Stomach (tissue), 9 donors: Measurements from ENCODE around the gene MEGF9. TPM values are rescaled to one million over a fixed set of nuclear protein-coding genes. Genes with fewer than 3 reads are reported as not detected.

Source experiments
- DNase-seq, 2 donors: peaks; one replicate each; pipeline versions ENCODE4 v3.0.0 to v3.0.0-alpha.2; 2013 to 2019
- H3K27ac ChIP-seq, 5 donors: fragments of 200-600 bp in 4 of 5; sonication (generic) in 4 of 5; one replicate each; pipeline ENCODE4 v1.5.1; 2013 to 2019; ENCODE audit warnings: mild to moderate bottlenecking in 1 of 5, moderate library complexity in 1 of 5
- H3K27me3 ChIP-seq, 3 donors: fragments of 200-600 bp; sonication (generic); one replicate each; pipeline ENCODE4 v1.5.1; 2017 to 2019; ENCODE audit warnings: mixed run types in 1 of 3
- H3K36me3 ChIP-seq, 4 donors: fragments of 200-600 bp; sonication (generic); 1 replicate in 3 of 4; 2 replicates in 1 of 4; pipeline ENCODE4 v1.5.1; 2016 to 2019
- H3K4me1 ChIP-seq, 4 donors: fragments of 200-600 bp; sonication (generic); one replicate each; pipeline ENCODE4 v1.5.1; 2016 to 2019
- H3K4me3 ChIP-seq, 4 donors: fragments of 200-600 bp; sonication (generic) in 3 of 4; one replicate each; pipeline ENCODE4 v1.5.1; 2016 to 2019; ENCODE audit warnings: mild to moderate bottlenecking in 1 of 4
- H3K9me3 ChIP-seq, 4 donors: fragments of 200-600 bp; sonication (generic); one replicate each; pipeline ENCODE4 v1.5.1; 2016 to 2019
- CTCF ChIP-seq, 7 experiments: fragments of 450-650 bp in 4 of 7; fragments of 200-600 bp in 3 of 7; sonication (generic) in 3 of 7; IDR thresholded peaks; one replicate each; pipeline ENCODE4 v1.5.1; 2016 to 2019; ENCODE audit warnings: antibody characterized with exemption in 7 of 7, control low read depth in 2 of 7, mild to moderate bottlenecking in 1 of 7
- EP300 ChIP-seq: sonication (generic); formaldehyde crosslinking; IDR thresholded peaks from one replicate; pipeline ENCODE4 v1.6.1; 2017; ENCODE audit warnings: antibody characterized with exemption
- POLR2A ChIP-seq, 4 donors: fragments of 450-650 bp; IDR thresholded peaks; one replicate each; pipeline ENCODE4 v1.6.1; 2016; ENCODE audit warnings: antibody characterized with exemption in 4 of 4, control low read depth in 2 of 4, mild to moderate bottlenecking in 1 of 4, moderate library complexity in 1 of 4
- POLR2AphosphoS5 ChIP-seq, 3 donors: sonication (generic); formaldehyde crosslinking; IDR thresholded peaks; one replicate each; pipeline ENCODE4 v1.6.1; 2016; ENCODE audit warnings: antibody characterized with exemption in 3 of 3
- WGBS, 5 donors: extraction: QIAGEN DNeasy Blood & Tissue Kit in 3 of 5; methylation state at CpG; one replicate each; pipeline versions ENCODE4 v1.1.5 to v1.1.7; 2013 to 2018; 5-methylcytosine and 5-hydroxymethylcytosine counted together
- intact Hi-C: fragments of 100-400 bp; cut with DNase I; formaldehyde crosslinking; loops from one replicate; pipeline ENCODE4 v1.15.1; 2023; ENCODE audit warnings: low total_unique reads
- polyA plus RNA-seq, 3 donors: library from polyadenylated mRNA; stranded (reverse); fragments of 200-250 nt; gene quantifications; one replicate each; pipeline ENCODE4 v1.2.3, GENCODE V29; 2013
- total RNA-seq, 5 donors: library from RNA; depleted of rRNA; stranded (reverse); fragments of >200 nt; gene quantifications; one replicate each; pipeline versions ENCODE4 v1.1.0 to v1.2.3, GENCODE V29; 2014 to 2016
- donor health status: healthy with polysubstance abuse.
- donor health status: Bipolar disorder and iron deficiency.
- donor health status: healthy.

Gene MEGF9
- total and polyA plus RNA-seq, 8 donors: 3.5 to 26.8 (median 8.1) TPM

- TF ChIP-seq EP300: no peak
- TF ChIP-seq POLR2AphosphoS5 (IDR thresholded peaks at IDR 0.05): no peak
- TF ChIP-seq CTCF (IDR thresholded peaks at IDR 0.05): no peak
- TF ChIP-seq POLR2A (IDR thresholded peaks at IDR 0.05): no peak
- Histone ChIP-seq H3K4me3 (no peak overlapping the region), H3K4me1 (peaks cover 0 to 25% (median 7%) of the 10 kb centered on the region in 4 donors), H3K9me3 (no peaks in the 10 kb centered on the region), H3K36me3 (peaks cover 6 to 75% (median 57%) of the 10 kb centered on the region in 4 donors), H3K27ac (no peak overlapping the region), H3K27me3 (no peaks in the 10 kb centered on the region)
- 46 to 58% (median 57%) methylated on average over 8 of the region's 8 CpGs for WGBS, 5 donors
- DNase-seq: peak; percentile 35 to 52
- intact Hi-C loops: no loop called here
Observed at GRCh38 chr9:120562861-120563443, 151.3 kb downstream of the MEGF9 start.

- no peaks in the 10 kb centered on the region for H3K27me3 ChIP-seq
- H3K36me3 ChIP-seq: peaks cover 0 to 63% (median 47%) of the 10 kb centered on the region in 4 donors
- no peak overlapping the region for H3K4me3 ChIP-seq
- no peaks in the 10 kb centered on the region for H3K9me3 ChIP-seq
- intact Hi-C loops: no loop called here
- no peak overlapping the region for H3K27ac ChIP-seq
- DNase-seq: no peak
- H3K4me1 ChIP-seq: peaks cover 0 to 25% (median 7%) of the 10 kb centered on the region in 4 donors
- TF ChIP-seq POLR2AphosphoS5 (IDR thresholded peaks at IDR 0.05) (no peak), CTCF (IDR thresholded peaks at IDR 0.05) (no peak), POLR2A (IDR thresholded peaks at IDR 0.05) (no peak), EP300 (no peak)
- 86 to 96% (median 91%) methylated on average over 1 of the region's 1 CpG for WGBS, 5 donors
Observed at GRCh38 chr9:120561709-120562108, 152.6 kb downstream of the MEGF9 start.

GRCh38 chr9:120559546-120559945 is 154.7 kb downstream of the MEGF9 start:
- WGBS, 5 donors: 72 to 100% (median 96%) methylated on average over 1 of the region's 1 CpG
- no peaks in the 10 kb centered on the region for H3K9me3 ChIP-seq
- intact Hi-C loops: no loop called here
- H3K27ac ChIP-seq: no peak overlapping the region
- no peaks in the 10 kb centered on the region for H3K27me3 ChIP-seq
- TF ChIP-seq POLR2A (IDR thresholded peaks at IDR 0.05) (no peak), POLR2AphosphoS5 (IDR thresholded peaks at IDR 0.05) (no peak), CTCF (IDR thresholded peaks at IDR 0.05) (no peak), EP300 (no peak)
- peaks cover 0 to 54% (median 32%) of the 10 kb centered on the region in 4 donors for H3K36me3 ChIP-seq
- peaks cover 0 to 15% (median 7%) of the 10 kb centered on the region in 4 donors for H3K4me1 ChIP-seq
- DNase-seq: no peak
- no peak overlapping the region for H3K4me3 ChIP-seq

GRCh38 chr9:120558454-120558853 is 155.8 kb downstream of the MEGF9 start:
- no peak for DNase-seq
- WGBS, 5 donors: 94 to 100% (median 97%) methylated on average over 3 of the region's 3 CpGs
- no peaks in the 10 kb centered on the region for H3K9me3 ChIP-seq
- no peak overlapping the region for H3K4me3 ChIP-seq
- H3K36me3 ChIP-seq: peaks cover 0 to 49% (median 31%) of the 10 kb centered on the region in 4 donors
- no peak for TF ChIP-seq EP300
- no peak for TF ChIP-seq CTCF (IDR thresholded peaks at IDR 0.05)
- no peak for TF ChIP-seq POLR2A (IDR thresholded peaks at IDR 0.05)
- TF ChIP-seq POLR2AphosphoS5 (IDR thresholded peaks at IDR 0.05): no peak
- peaks cover 0 to 12% (median 3%) of the 10 kb centered on the region in 4 donors for H3K4me1 ChIP-seq
- no peak overlapping the region for H3K27ac ChIP-seq
- intact Hi-C loops: no loop called here
- no peaks in the 10 kb centered on the region for H3K27me3 ChIP-seq
